GM12878 (cell line): ENCODE results near the gene IER5. TPM values are rescaled to one million over a fixed set of nuclear protein-coding genes. Genes with fewer than 3 reads are reported as not detected.
A peak's percentile ranks its signal among the peaks of the same experiment; 100 is the strongest.

Experiments used
- ATAC-seq: fragments of 200-7000 bp; cut with Tn5 transposase; 3 replicates; pipeline ENCODE4 v1.9.1; 2020; ENCODE audit warnings: mild to moderate bottlenecking, moderate library complexity
- BruUV-seq: library from RNA; stranded (reverse); fragments of 400-500 nt; replicated peaks from 2 replicates; lab custom pipeline; 2021; lab: Mats Ljungman, UMichigan
- CTCF ChIA-PET: fragments of 300-600 bp; sonication (Branson Sonifier 250); formaldehyde crosslinking; extraction: SDS; loops from one replicate; lab custom pipeline; 2021; ENCODE audit warnings: inconsistent platforms; lab: Yijun Ruan, JAX
- POLR2A ChIA-PET: fragments of 350-600 bp; formaldehyde crosslinking; extraction: SDS; loops from one replicate; lab custom pipeline; 2021; ENCODE audit warnings: inconsistent platforms; lab: Charles Lee
- RAD21 ChIA-PET: fragments of 300-600 bp; sonication (Branson Sonifier 250); formaldehyde crosslinking; loops from one replicate; lab custom pipeline; 2023; ENCODE audit warnings: antibody characterized with exemption; ENCODE audit not compliant: unreplicated experiment; lab: Charles Lee
- SMC1A ChIA-PET: fragments of 300-600 bp; sonication (Branson Sonifier 250); formaldehyde crosslinking; loops from one replicate; lab custom pipeline; 2023; ENCODE audit not compliant: unreplicated experiment, uncharacterized antibody; lab: Charles Lee
- DNase-seq: peaks from one replicate; pipeline ENCODE4 v3.0.0-alpha.2; 2011; ENCODE audit warnings: low read depth, low spot score
- FAIRE-seq: peaks from 3 replicates; lab custom pipeline; 2011; peaks lifted over from hg19 to GRCh38; lab: Jason Lieb, UNC
- H2AFZ ChIP-seq: 2 replicates; pipeline ENCODE4 v1.6.0; 2011; ENCODE audit warnings: low read depth, low read length, control low read depth; ENCODE audit not compliant: control insufficient read depth
- H3K27ac ChIP-seq: 2 replicates; pipeline ENCODE4 v1.5.1; 2011; ENCODE audit warnings: control low read depth; ENCODE audit not compliant: control insufficient read depth, insufficient read depth
- H3K27me3 ChIP-seq, 2 experiments: replicated peaks in 1 of 2; 2 replicates each; pipeline versions ENCODE4 v1.6.0 to v1.6.1; 2011; ENCODE audit warnings: low read length in 1 of 2; ENCODE audit not compliant: control insufficient read depth in 2 of 2, insufficient read depth in 2 of 2
- H3K36me3 ChIP-seq, 2 experiments: 2 replicates each; pipeline ENCODE4 v1.5.1; 2011; ENCODE audit warnings: low read length in 1 of 2; ENCODE audit not compliant: control insufficient read depth in 2 of 2, insufficient read depth in 2 of 2
- H3K4me1 ChIP-seq: 2 replicates; pipeline ENCODE4 v1.6.1; 2011; ENCODE audit warnings: mild to moderate bottlenecking, low read length, moderate library complexity, mixed read lengths; ENCODE audit not compliant: control insufficient read depth, insufficient read depth
- H3K4me2 ChIP-seq: 2 replicates; pipeline ENCODE4 v1.6.0; 2011; ENCODE audit warnings: control low read depth; ENCODE audit not compliant: control insufficient read depth, insufficient read depth
- H3K4me3 ChIP-seq: fragments of 200-600 bp; sonication (generic); 2 replicates; pipeline ENCODE4 v1.5.1; 2016
- H3K79me2 ChIP-seq: 2 replicates; pipeline ENCODE4 v1.6.0; 2011; ENCODE audit warnings: low read length; ENCODE audit not compliant: control insufficient read depth, insufficient read depth
- H3K9ac ChIP-seq: 2 replicates; pipeline ENCODE4 v1.8.0; 2011; ENCODE audit warnings: low read length, control low read depth, mixed read lengths; ENCODE audit not compliant: control insufficient read depth, insufficient read depth
- H3K9me3 ChIP-seq: replicated peaks from 3 replicates; pipeline ENCODE4 v1.5.1; 2011; ENCODE audit warnings: mild to moderate bottlenecking, low read length; ENCODE audit not compliant: control insufficient read depth, insufficient read depth
- H4K20me1 ChIP-seq: 2 replicates; pipeline ENCODE4 v1.6.0; 2011; ENCODE audit not compliant: control insufficient read depth, insufficient read depth
- BHLHE40 ChIP-seq, 2 experiments: fragments of 450-650 bp in 1 of 2; IDR thresholded peaks; 2 replicates each; pipeline ENCODE4 v1.6.1; 2011 to 2017; ENCODE audit warnings: low read depth in 2 of 2, borderline replicate concordance in 1 of 2, improper control_type of control experiment in 1 of 2, low read length in 1 of 2, mild to moderate bottlenecking in 1 of 2
- FOS ChIP-seq: IDR thresholded peaks from 3 replicates; pipeline ENCODE4 v1.6.1; 2011; ENCODE audit warnings: borderline replicate concordance; ENCODE audit not compliant: insufficient read length; ENCODE audit errors: extremely low read depth
- POLR2AphosphoS2 ChIP-seq: IDR thresholded peaks from 2 replicates; pipeline ENCODE4 v1.6.1; 2011; ENCODE audit warnings: low read depth, mild to moderate bottlenecking, low read length, improper control_type of control experiment, moderate library complexity
- POLR2AphosphoS5 ChIP-seq: IDR thresholded peaks from 2 replicates; pipeline ENCODE4 v1.6.1; 2011; ENCODE audit warnings: mild to moderate bottlenecking, low read length, inconsistent platforms
- ZNF24 ChIP-seq: fragments of 450-650 bp; IDR thresholded peaks from 2 replicates; pipeline ENCODE4 v1.6.1; 2017; ENCODE audit warnings: antibody characterized with exemption, mild to moderate bottlenecking
- WGBS: methylation state at CpG from one replicate; pipeline ENCODE4 v1.1.6; 2016; ENCODE audit warnings: low lambda C conversion rate; ENCODE audit not compliant: insufficient replicate concordance, insufficient coverage; ENCODE audit errors: missing lambda C conversion rate; 5-methylcytosine and 5-hydroxymethylcytosine counted together
- in situ Hi-C: fragments of 300-500 bp; cut with MboI; formaldehyde crosslinking; loops from 9 replicates; pipeline ENCODE4 v1.14.3; 2018; ENCODE audit warnings: mixed read lengths
- intact Hi-C: fragments of 100-400 bp; cut with micrococcal nuclease; formaldehyde crosslinking; loops from one replicate; pipeline ENCODE4 v1.14.2; 2022; ENCODE audit not compliant: unreplicated experiment
- polyA plus RNA-seq, 11 experiments: library from polyadenylated mRNA; depleted of rRNA in 4 of 11; unstranded in 6 of 11; stranded (reverse) in 5 of 11; fragments of >200 nt; fragmentation: Nextera tagmentation in 4 of 11; fragmentation: Illumina TruSeq in 1 of 11; extraction: Ambion mirVana in 4 of 11; extraction: Trizol in 1 of 11; gene quantifications; 1 replicate in 1 of 11; 2 replicates in 10 of 11; pipeline versions ENCODE4 v1.2.1 to v1.2.3, GENCODE V29; 2011 to 2016; ENCODE audit warnings: inconsistent platforms in 2 of 11, missing spikeins in 2 of 11, low read depth in 1 of 11
- total RNA-seq, 4 experiments: library from RNA; depleted of rRNA in 3 of 4; stranded (reverse); fragments of >200 nt in 3 of 4; fragmentation: Illumina TruSeq in 1 of 4; extraction: Trizol in 1 of 4; gene quantifications; 2 replicates each; pipeline versions ENCODE4 v1.2.1 to v1.2.3, GENCODE V29; 2013 to 2021

The IER5 gene
- total and polyA plus RNA-seq, 10 of the 15 experiments (the other 5 are each of a cell fraction or from before 2014, with no cell fraction given): 4.3 to 75.2 (median 30.5) TPM

- RAD21 ChIA-PET: interaction anchor here (0.6 to 26.9 kb wide), 3 partner anchors 34 to 58 kb away, joined by 3 to 966 read pairs (median 3); no protein-coding TSS in a partner anchor
Observed at GRCh38 chr1:181095260-181095659, 6.8 kb downstream of the IER5 start.

DNA sequence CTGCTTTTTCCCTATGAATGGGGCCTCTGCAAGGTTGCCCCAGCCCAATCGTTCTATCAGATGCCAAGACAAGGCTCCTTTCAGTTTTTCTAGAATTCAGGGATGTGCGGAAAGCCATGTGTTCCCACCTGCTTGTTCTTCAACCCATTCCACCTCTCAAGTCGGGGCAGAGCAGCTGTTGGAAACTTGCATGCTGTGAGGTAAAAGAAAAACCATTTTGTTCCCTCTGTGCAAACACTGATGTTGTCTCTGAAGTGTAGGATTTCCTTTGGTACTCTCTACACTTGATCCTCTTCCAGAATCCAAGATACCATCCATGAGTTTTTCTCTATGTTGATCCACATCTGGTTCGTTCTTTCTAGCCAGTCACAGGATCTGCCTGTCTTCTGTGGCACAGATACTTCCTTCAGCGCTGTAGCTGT is 7.3 kb downstream of the IER5 start:
- FAIRE-seq (no peak), DNase-seq (no peak), ATAC-seq (no peak)
- ChIA-PET SMC1A (interaction anchor here (3.9 to 39.2 kb wide), 2 partner anchors 8 to 45 kb away, joined by 16 to 1399 read pairs; partner anchors contain the start of gene IER5), RAD21 (interaction anchor here (0.6 to 26.9 kb wide), 5 partner anchors 8 to 74 kb away, joined by 3 to 966 read pairs (median 4); no protein-coding TSS in a partner anchor), CTCF (interaction anchor here (2.0 to 38.4 kb wide), 2 partner anchors 45 to 58 kb away, joined by 6 to 1067 read pairs; no protein-coding TSS in a partner anchor), POLR2A (interaction anchor here (0.6 to 16.3 kb wide), 7 partner anchors 9 to 175 kb away, joined by 3 to 256 read pairs (median 4); no protein-coding TSS in a partner anchor)
- intact Hi-C loops: no loop called here
- Histone ChIP-seq H3K36me3 (peaks cover 0 to 15% of the 10 kb centered on the region in 2 experiments; a peak in 3 of 4 replicates), H3K27me3 (no peaks in the 10 kb centered on the region), H3K27ac (no peak overlapping the region; the same call in 1 of the 2 replicates), H3K4me1 (peaks cover 51% of the 10 kb centered on the region), H3K9ac (no peak overlapping the region), H3K79me2 (peaks cover 36% of the 10 kb centered on the region), H2AFZ (no peak overlapping the region), H3K4me3 (no peak overlapping the region), H3K9me3 (no peaks in the 10 kb centered on the region), H4K20me1 (peaks cover 5% of the 10 kb centered on the region; the same call in 1 of the 2 replicates), H3K4me2 (no peak overlapping the region)
- TF ChIP-seq ZNF24 (no peak), POLR2AphosphoS5 (peak; percentile 14)
- BruUV-seq: no TSS peak
- 92% methylated on average over 5 of the region's 5 CpGs for WGBS
- in situ Hi-C loops: no loop called here

More at GRCh38 chr1:181095260-181095659, 6.8 kb downstream of the IER5 start:
- Histone ChIP-seq H3K27me3 (no peaks in the 10 kb centered on the region), H3K27ac (no peak overlapping the region), H3K4me3 (no peak overlapping the region)
- BruUV-seq: no TSS peak
- POLR2A ChIA-PET: interaction anchor here (0.6 to 16.3 kb wide), 4 partner anchors 10 to 58 kb away, joined by 3 to 256 read pairs (median 12); no protein-coding TSS in a partner anchor
- intact Hi-C loops: no loop called here
- TF ChIP-seq POLR2AphosphoS2 (peak; percentile 12; the same call in 1 of the 2 replicates), BHLHE40 (IDR thresholded peaks at IDR 0.05; ENCODE audit: borderline replicate concordance in 1 of 2, low read depth in 2 of 2, low read length in 1 of 2) (peak in 1 of 2 experiments; percentile 28; a peak in 2 of 4 replicates), FOS (no peak)
- TF ChIP-seq, all 136 proteins: peak for 2
- Histone ChIP-seq H3K4me2 (no peak overlapping the region), H3K9ac (no peak overlapping the region), H3K4me1 (peaks cover 46% of the 10 kb centered on the region), H2AFZ (no peak overlapping the region), H3K36me3 (peaks cover 0 to 18% of the 10 kb centered on the region in 2 experiments; a peak in 3 of 4 replicates), H3K9me3 (no peaks in the 10 kb centered on the region; the same call in 2 of the 3 replicates), H4K20me1 (peaks cover 5% of the 10 kb centered on the region; the same call in 1 of the 2 replicates), H3K79me2 (peaks cover 41% of the 10 kb centered on the region)
- ATAC-seq (no peak), FAIRE-seq (no peak), DNase-seq (no peak)
- ChIA-PET SMC1A (interaction anchor here (0.9 to 39.2 kb wide), 3 partner anchors 7 to 58 kb away, joined by 3 to 1399 read pairs (median 123); no protein-coding TSS in a partner anchor), CTCF (interaction anchor here (1.3 to 38.4 kb wide), 3 partner anchors 9 to 58 kb away, joined by 4 to 1067 read pairs (median 6); no protein-coding TSS in a partner anchor)
- in situ Hi-C loops: no loop called here
- 77% methylated on average over 8 of the region's 8 CpGs for WGBS
